ENCODE measurements around the gene HPSE2.

HPSE2 gene

GRCh38 chr10:98832738-98833137, 402.9 kb downstream of the HPSE2 start:
- no peak for DNase-seq (ENCODE audit: low spot score)

GRCh38 chr10:98832196-98832595, 403.5 kb downstream of the HPSE2 start:
- DNase-seq (ENCODE audit: low spot score), result no peak

- DNase-seq (ENCODE audit: low spot score), result no peak
Measured at GRCh38 chr10:98831391-98831790, 404.3 kb downstream of the HPSE2 start.

GRCh38 chr10:98825741-98826140, 409.9 kb downstream of the HPSE2 start:
- no peak for DNase-seq (ENCODE audit: low spot score)

- DNase-seq (ENCODE audit: low spot score), result no peak
Measured at GRCh38 chr10:98817396-98817795, 418.3 kb downstream of the HPSE2 start.

- no peak for DNase-seq (ENCODE audit: low spot score)
Measured at GRCh38 chr10:98815039-98815885, 420.4 kb downstream of the HPSE2 start.

- DNase-seq (ENCODE audit: low spot score), result no peak
Measured at GRCh38 chr10:98814470-98814869, 421.2 kb downstream of the HPSE2 start.

- no peak for DNase-seq (ENCODE audit: low spot score)
Measured at GRCh38 chr10:98808282-98808892, 427.3 kb downstream of the HPSE2 start.

- DNase-seq (ENCODE audit: low spot score), result no peak
Measured at GRCh38 chr10:98800263-98800662, 435.4 kb downstream of the HPSE2 start.

- no peak for DNase-seq (ENCODE audit: low spot score)
Measured at GRCh38 chr10:98795467-98795866, 440.2 kb downstream of the HPSE2 start.

GRCh38 chr10:98790817-98791216, 444.8 kb downstream of the HPSE2 start:
- DNase-seq (ENCODE audit: low spot score), result no peak

- peak; percentile 43 for DNase-seq (ENCODE audit: low spot score)
Measured at GRCh38 chr10:98778277-98778759, 457.3 kb downstream of the HPSE2 start.

GRCh38 chr10:98758463-98758862, 477.2 kb downstream of the HPSE2 start:
- DNase-seq (ENCODE audit: low spot score), result no peak

- DNase-seq (ENCODE audit: low spot score), result peak; percentile 39
Measured at GRCh38 chr10:98748298-98748697, 487.4 kb downstream of the HPSE2 start.

GRCh38 chr10:98745645-98746044, 490.0 kb downstream of the HPSE2 start:
- no peak for DNase-seq (ENCODE audit: low spot score)

GRCh38 chr10:98720551-98720950, 515.1 kb downstream of the HPSE2 start:
- no peak for DNase-seq (ENCODE audit: low spot score)

- no peak for DNase-seq (ENCODE audit: low spot score)
Measured at GRCh38 chr10:98713586-98713985, 522.1 kb downstream of the HPSE2 start.

- DNase-seq (ENCODE audit: low spot score), result no peak
Measured at GRCh38 chr10:98696516-98696915, 539.1 kb downstream of the HPSE2 start.

GRCh38 chr10:98694883-98695282, 540.8 kb downstream of the HPSE2 start:
- no peak for DNase-seq (ENCODE audit: low spot score)

- no peak for DNase-seq (ENCODE audit: low spot score)
Measured at GRCh38 chr10:98694014-98694413, 541.6 kb downstream of the HPSE2 start.

- no peak for DNase-seq (ENCODE audit: low spot score)
Measured at GRCh38 chr10:98687685-98688084, 548.0 kb downstream of the HPSE2 start.

- no peak for DNase-seq (ENCODE audit: low spot score)
Measured at GRCh38 chr10:98684019-98684899, 551.4 kb downstream of the HPSE2 start.
